ENCODE measurements around the gene PLCB3. TPM values are rescaled to one million over a fixed set of nuclear protein-coding genes. Genes with fewer than 3 reads are reported as not detected.
A peak's percentile ranks its signal among the peaks of the same experiment; 100 is the strongest.

The PLCB3 gene
- total RNA-seq, 1 experiment from 2014 or later, result 45.3 TPM

- no peak for DNase-seq (ENCODE audit: low spot score)
- peaks cover 28% of the 10 kb centered on the region for H3K27me3 ChIP-seq (replicated peaks; ENCODE audit: insufficient read depth, low read depth, low read length, poor library complexity)
- H3K4me1 ChIP-seq (ENCODE audit: insufficient read depth, low read length, poor library complexity, severe bottlenecking), result peaks cover 19% of the 10 kb centered on the region
- no peaks in the 10 kb centered on the region for H3K9me3 ChIP-seq (ENCODE audit: low read depth, low read length, poor library complexity, severe bottlenecking)
- CTCF ChIA-PET, result no interaction called here
- no peak overlapping the region for H3K27ac ChIP-seq (ENCODE audit: low read depth, low read length, poor library complexity, severe bottlenecking)
- intact Hi-C loops (cut with micrococcal nuclease; ENCODE audit: unreplicated experiment), result no loop called here
- POLR2A ChIA-PET (ENCODE audit: low non-redundant PET), result no interaction called here
- no peak overlapping the region for H3K4me3 ChIP-seq (ENCODE audit: low read depth, low read length, poor library complexity, severe bottlenecking)
- TF ChIP-seq CTCF (conservative IDR thresholded peaks at IDR 0.05; ENCODE audit: low read depth, low read length) (no peak), EZH2 (IDR thresholded peaks at IDR 0.05; ENCODE audit: borderline replicate concordance, low read depth, low read length, poor library complexity, severe bottlenecking) (no peak)
- no peaks in the 10 kb centered on the region for H3K36me3 ChIP-seq (ENCODE audit: insufficient read depth, low read length, poor library complexity, severe bottlenecking)
- no TSS peak for BruUV-seq (replicated peaks)
Measured at GRCh38 chr11:64296830-64297698, 45.7 kb downstream of the PLCB3 start.

DNA sequence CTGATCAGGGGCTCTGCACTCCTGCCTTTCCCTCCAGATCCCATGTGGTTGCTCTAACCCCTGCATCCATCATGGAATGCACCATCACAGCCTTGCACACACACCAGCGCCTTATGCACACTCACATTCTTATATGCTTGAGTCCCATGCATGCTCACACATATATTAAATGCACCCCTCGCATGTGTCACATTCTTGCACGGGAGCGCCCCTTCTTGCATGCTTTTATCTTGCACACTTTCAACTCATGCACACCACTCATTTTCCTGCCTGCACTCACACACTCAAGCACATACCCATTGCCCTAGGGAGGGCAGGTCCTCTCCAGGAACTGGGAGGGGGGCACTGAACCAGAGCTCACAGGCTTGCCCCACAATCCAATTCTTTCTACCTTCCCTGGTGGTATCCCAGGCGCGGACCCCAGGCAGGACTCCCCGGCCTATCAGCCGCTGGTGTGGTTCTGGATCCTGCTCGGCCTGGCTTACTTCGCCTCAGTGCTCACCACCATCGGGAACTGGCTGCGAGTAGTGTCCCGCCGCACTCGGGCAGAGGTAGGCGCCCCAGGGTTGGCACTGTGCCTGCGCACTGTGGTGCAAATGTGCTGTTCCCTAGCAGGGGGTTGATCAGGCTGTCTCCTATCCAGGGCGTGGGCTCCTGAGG, 46.5 kb downstream of the PLCB3 start:
- Histone ChIP-seq H3K4me1 (ENCODE audit: insufficient read depth, low read length, poor library complexity, severe bottlenecking) (peaks cover 17% of the 10 kb centered on the region), H3K9me3 (ENCODE audit: low read depth, low read length, poor library complexity, severe bottlenecking) (no peaks in the 10 kb centered on the region), H3K36me3 (ENCODE audit: insufficient read depth, low read length, poor library complexity, severe bottlenecking) (no peaks in the 10 kb centered on the region), H3K27me3 (replicated peaks; ENCODE audit: insufficient read depth, low read depth, low read length, poor library complexity) (peaks cover 20% of the 10 kb centered on the region), H3K27ac (ENCODE audit: low read depth, low read length, poor library complexity, severe bottlenecking) (no peak overlapping the region), H3K4me3 (ENCODE audit: low read depth, low read length, poor library complexity, severe bottlenecking) (no peak overlapping the region)
- CTCF ChIA-PET, result no interaction called here
- TF ChIP-seq CTCF (conservative IDR thresholded peaks at IDR 0.05; ENCODE audit: low read depth, low read length), result no peak
- no peak for TF ChIP-seq EZH2 (IDR thresholded peaks at IDR 0.05; ENCODE audit: borderline replicate concordance, low read depth, low read length, poor library complexity, severe bottlenecking)
- POLR2A ChIA-PET (ENCODE audit: low non-redundant PET), result no interaction called here
- DNase-seq (ENCODE audit: low spot score), result no peak
- BruUV-seq (replicated peaks), result no TSS peak
- intact Hi-C loops (cut with micrococcal nuclease; ENCODE audit: unreplicated experiment), result no loop called here

- intact Hi-C loops (cut with micrococcal nuclease; ENCODE audit: unreplicated experiment), result no loop called here
- no peaks in the 10 kb centered on the region for H3K36me3 ChIP-seq (ENCODE audit: insufficient read depth, low read length, poor library complexity, severe bottlenecking)
- H3K9me3 ChIP-seq (ENCODE audit: low read depth, low read length, poor library complexity, severe bottlenecking), result no peaks in the 10 kb centered on the region
- H3K27me3 ChIP-seq (replicated peaks; ENCODE audit: insufficient read depth, low read depth, low read length, poor library complexity), result peaks cover 13% of the 10 kb centered on the region
- peak overlapping the region; percentile 38 for H3K4me3 ChIP-seq (ENCODE audit: low read depth, low read length, poor library complexity, severe bottlenecking)
- ChIA-PET CTCF (interaction anchor here (0.6 kb wide), 1 partner anchor 56 kb away, joined by 7 read pairs; no protein-coding TSS in a partner anchor), POLR2A (ENCODE audit: low non-redundant PET) (no interaction called here)
- BruUV-seq (replicated peaks), result no TSS peak
- no peak for DNase-seq (ENCODE audit: low spot score)
- TF ChIP-seq EZH2 (IDR thresholded peaks at IDR 0.05; ENCODE audit: borderline replicate concordance, low read depth, low read length, poor library complexity, severe bottlenecking) (no peak), CTCF (conservative IDR thresholded peaks at IDR 0.05; ENCODE audit: low read depth, low read length) (no peak)
- H3K27ac ChIP-seq (ENCODE audit: low read depth, low read length, poor library complexity, severe bottlenecking), result no peak overlapping the region
- H3K4me1 ChIP-seq (ENCODE audit: insufficient read depth, low read length, poor library complexity, severe bottlenecking), result peaks cover 22% of the 10 kb centered on the region
Measured at GRCh38 chr11:64298966-64299846, 47.9 kb downstream of the PLCB3 start.
